Right lobe of liver (tissue), 6 donors: Measurements from ENCODE around the gene SDS. TPM values are rescaled to one million over a fixed set of nuclear protein-coding genes. Genes with fewer than 3 reads are reported as not detected.

ENCODE experiments used
- ATAC-seq, 4 donors: fragments of 200-7000 bp; cut with Tn5 transposase; one replicate each; pipeline ENCODE4 v1.9.1; 2020; ENCODE audit warnings: mild to moderate bottlenecking in 4 of 4, moderate library complexity in 4 of 4
- DNase-seq, 3 donors: peaks; one replicate each; pipeline ENCODE4 v3.0.0-alpha.2; 2020
- H3K27ac ChIP-seq, 3 donors: fragments of 200-600 bp; one replicate each; pipeline ENCODE4 v1.8.0; 2022
- H3K27me3 ChIP-seq, 2 donors: fragments of 200-600 bp; one replicate each; pipeline ENCODE4 v1.8.0; 2022
- H3K36me3 ChIP-seq, 4 donors: fragments of 200-600 bp; sonication (generic) in 1 of 4; one replicate each; pipeline versions ENCODE4 v1.5.1 to v1.8.0; 2017 to 2022; ENCODE audit warnings: control low read depth in 1 of 4
- H3K4me1 ChIP-seq, 4 donors: fragments of 200-600 bp; sonication (generic) in 1 of 4; one replicate each; pipeline versions ENCODE4 v1.5.1 to v1.8.0; 2017 to 2022; ENCODE audit warnings: control low read depth in 1 of 4
- H3K4me3 ChIP-seq, 3 donors: fragments of 200-600 bp; one replicate each; pipeline ENCODE4 v1.8.0; 2022
- H3K9me3 ChIP-seq, 4 donors: fragments of 200-600 bp; sonication (generic) in 1 of 4; one replicate each; pipeline versions ENCODE4 v1.5.1 to v1.8.0; 2017 to 2022; ENCODE audit warnings: control low read depth in 1 of 4
- POLR2A ChIP-seq: fragments of 450-650 bp; IDR thresholded peaks from one replicate; pipeline ENCODE4 v1.6.1; 2017; ENCODE audit warnings: antibody characterized with exemption, mild to moderate bottlenecking
- whole genome bisulfite sequencing: methylation state at CpG from one replicate; pipeline ENCODE4 v1.1.6; 2018; ENCODE audit warnings: low coverage, low lambda C conversion rate; ENCODE audit not compliant: insufficient coverage; ENCODE audit errors: missing lambda C conversion rate; 5-methylcytosine and 5-hydroxymethylcytosine counted together
- intact Hi-C, 2 donors: fragments of 100-400 bp; cut with DNase I; formaldehyde crosslinking; loops; one replicate each; pipeline versions ENCODE4 v1.11.2 to v1.14.1; 2022
- total RNA-seq, 6 experiments: library from RNA; depleted of rRNA in 2 of 6; stranded (reverse); fragments of >200 nt in 2 of 6; fragmentation: NEBNext Ultra II Directional in 3 of 6; extraction: Animal tissue kit (Norgen Biotek cat#: 25700) in 3 of 6; gene quantifications; one replicate each; pipeline versions ENCODE4 v1.1.0 to v1.2.4, GENCODE V29; 2016 to 2023
- TF ChIP-seq, protein P1 (sequence below), 4 donors: fragments of 200-600 bp in 3 of 4; fragments of 450-650 bp in 1 of 4; IDR thresholded peaks; one replicate each; pipeline versions ENCODE4 v1.5.1 to v1.8.0; 2016 to 2022; ENCODE audit warnings: antibody characterized with exemption in 4 of 4, mild to moderate bottlenecking in 2 of 4
- donor health status: DM: no; HTN: yes; CAD: no.
- donor health status: DM: no; HTN: no; CAD: no.
- donor health status: DM: no; HTN: no; CAD: no.
- donor health status: DM: no; HTN: yes; CAD: no.
- donor health status: DM: no; HTN: yes; CAD: no.

Gene SDS
- total RNA-seq, 6 experiments from 2014 or later, result 208 to 722 (median 309) TPM

GRCh38 chr12:113413488-113413939, 9.8 kb upstream of the SDS start:
- Histone ChIP-seq H3K27ac (peak overlapping the region; percentile 63 to 99 (median 95)), H3K4me1 (peaks cover 0 to 27% (median 13%) of the 10 kb centered on the region in 4 donors), H3K36me3 (no peaks in the 10 kb centered on the region), H3K4me3 (no peak overlapping the region), H3K27me3 (no peaks in the 10 kb centered on the region), H3K9me3 (no peaks in the 10 kb centered on the region)
- 45% methylated on average over 11 of the region's 11 CpGs for WGBS
- peak; percentile 64 for TF ChIP-seq POLR2A
- TF ChIP-seq, protein P1, sequence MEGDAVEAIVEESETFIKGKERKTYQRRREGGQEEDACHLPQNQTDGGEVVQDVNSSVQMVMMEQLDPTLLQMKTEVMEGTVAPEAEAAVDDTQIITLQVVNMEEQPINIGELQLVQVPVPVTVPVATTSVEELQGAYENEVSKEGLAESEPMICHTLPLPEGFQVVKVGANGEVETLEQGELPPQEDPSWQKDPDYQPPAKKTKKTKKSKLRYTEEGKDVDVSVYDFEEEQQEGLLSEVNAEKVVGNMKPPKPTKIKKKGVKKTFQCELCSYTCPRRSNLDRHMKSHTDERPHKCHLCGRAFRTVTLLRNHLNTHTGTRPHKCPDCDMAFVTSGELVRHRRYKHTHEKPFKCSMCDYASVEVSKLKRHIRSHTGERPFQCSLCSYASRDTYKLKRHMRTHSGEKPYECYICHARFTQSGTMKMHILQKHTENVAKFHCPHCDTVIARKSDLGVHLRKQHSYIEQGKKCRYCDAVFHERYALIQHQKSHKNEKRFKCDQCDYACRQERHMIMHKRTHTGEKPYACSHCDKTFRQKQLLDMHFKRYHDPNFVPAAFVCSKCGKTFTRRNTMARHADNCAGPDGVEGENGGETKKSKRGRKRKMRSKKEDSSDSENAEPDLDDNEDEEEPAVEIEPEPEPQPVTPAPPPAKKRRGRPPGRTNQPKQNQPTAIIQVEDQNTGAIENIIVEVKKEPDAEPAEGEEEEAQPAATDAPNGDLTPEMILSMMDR (IDR thresholded peaks at IDR 0.05), result no peak
- peak; percentile 57 to 76 (median 72) for ATAC-seq
- intact Hi-C loops, result no loop called here
- DNase-seq, result peak; percentile 82 to 95 (median 92)

- DNase-seq (peak in 1 of 3 donors; percentile 69), ATAC-seq (peak in 3 of 4 donors; percentile 9 to 15 (median 13))
- H3K4me1 ChIP-seq, result peaks cover 0 to 24% (median 9%) of the 10 kb centered on the region in 4 donors
- WGBS, result 34% methylated on average over 5 of the region's 9 CpGs
- H3K4me3 ChIP-seq, result no peak overlapping the region
- intact Hi-C loops, result no loop called here
- no peaks in the 10 kb centered on the region for H3K9me3 ChIP-seq
- TF ChIP-seq, protein P1 (IDR thresholded peaks at IDR 0.05), result no peak
- TF ChIP-seq POLR2A, result no peak
- peak overlapping the region in 2 of 3 donors; percentile 18 to 54 for H3K27ac ChIP-seq
- H3K36me3 ChIP-seq, result no peaks in the 10 kb centered on the region
- no peaks in the 10 kb centered on the region for H3K27me3 ChIP-seq
Observed at GRCh38 chr12:113409462-113410124, 5.9 kb upstream of the SDS start.

DNA sequence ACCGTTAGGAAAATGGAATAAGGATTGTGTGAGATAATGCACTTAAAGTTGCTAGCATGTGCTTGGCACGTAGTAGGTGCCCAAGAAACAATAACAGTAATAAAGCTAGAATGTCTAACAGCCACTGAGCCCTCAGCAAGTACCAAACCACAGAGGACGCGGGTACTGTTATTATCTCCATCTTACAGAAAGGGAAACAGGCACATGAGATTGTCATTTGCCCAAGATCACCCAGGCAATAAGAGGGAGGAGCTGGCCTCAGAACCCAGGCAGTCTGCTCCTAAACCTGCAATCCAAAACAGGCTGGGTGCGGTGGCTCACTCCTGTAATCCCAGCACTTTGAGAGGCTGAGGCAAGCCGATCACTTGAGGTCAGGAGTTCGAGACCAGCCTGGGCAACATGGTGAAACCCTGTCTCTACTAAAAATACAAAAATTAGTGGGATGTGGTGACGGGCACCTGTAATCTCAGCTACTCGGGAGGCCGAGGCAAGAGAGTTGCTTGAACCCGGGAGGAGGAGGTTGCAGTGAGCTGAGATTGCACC, 5.1 kb upstream of the SDS start:
- TF ChIP-seq, protein P1 (IDR thresholded peaks at IDR 0.05), result no peak
- no peak for TF ChIP-seq POLR2A
- Histone ChIP-seq H3K4me3 (no peak overlapping the region), H3K4me1 (peaks cover 0 to 20% (median 5%) of the 10 kb centered on the region in 4 donors), H3K36me3 (no peaks in the 10 kb centered on the region), H3K27me3 (no peaks in the 10 kb centered on the region), H3K9me3 (no peaks in the 10 kb centered on the region), H3K27ac (peak overlapping the region in 2 of 3 donors; percentile 22 to 54)
- intact Hi-C loops, result no loop called here
- 80% methylated on average over 8 of the region's 11 CpGs for WGBS
- ATAC-seq (no peak), DNase-seq (no peak)

GRCh38 chr12:113407931-113408600, 4.4 kb upstream of the SDS start:
- peak in 1 of 4 donors; percentile 22 for ATAC-seq
- WGBS, result 52% methylated on average over 6 of the region's 6 CpGs

More at GRCh38 chr12:113407931-113408600, 4.4 kb upstream of the SDS start:
- H3K4me3 ChIP-seq, result no peak overlapping the region
- no peaks in the 10 kb centered on the region for H3K27me3 ChIP-seq
- peak overlapping the region in 2 of 3 donors; percentile 22 to 54 for H3K27ac ChIP-seq
- no peaks in the 10 kb centered on the region for H3K36me3 ChIP-seq
- no peak for DNase-seq
- TF ChIP-seq, protein P1 (IDR thresholded peaks at IDR 0.05), result no peak
- TF ChIP-seq POLR2A, result no peak
- intact Hi-C loops, result no loop called here
- H3K4me1 ChIP-seq, result peaks cover 0 to 17% (median 2%) of the 10 kb centered on the region in 4 donors
- H3K9me3 ChIP-seq, result no peaks in the 10 kb centered on the region
